ENCODE data around the gene PEBP1. TPM values are rescaled to one million over a fixed set of nuclear protein-coding genes. Genes with fewer than 3 reads are reported as not detected.

Gene PEBP1
- total and polyA plus RNA-seq, 4 donors: 123 to 317 (median 167) TPM

Other genes with a start within 250 kb of the PEBP1 start
- gene KSR2, start 167.1 kb upstream of the PEBP1 start, total RNA-seq: 1 to 10 TPM in 1 of 2 donors, under 1 TPM in 1; 0.51 to 1.8 TPM
- gene KSR2, start 167.1 kb upstream of the PEBP1 start, polyA plus RNA-seq: under 1 TPM; 0.09 to 0.24 TPM
- gene RFC5, start 119.4 kb upstream of the PEBP1 start, total RNA-seq: 10 to 100 TPM in 1 of 2 donors, 1 to 10 TPM in 1; 8.7 to 16.0 TPM
- gene RFC5, start 119.4 kb upstream of the PEBP1 start, polyA plus RNA-seq: 1 to 10 TPM; 7.3 to 7.7 TPM
- 10 to 100 TPM; 46.0 to 99.1 TPM for gene WSB2, start 74.9 kb upstream of the PEBP1 start, total RNA-seq
- gene WSB2, start 74.9 kb upstream of the PEBP1 start, polyA plus RNA-seq: 10 to 100 TPM; 49.3 to 57.2 TPM
- 10 to 100 TPM; 36.9 to 51.4 TPM for gene VSIG10, start 32.1 kb upstream of the PEBP1 start, total RNA-seq
- 10 to 100 TPM; 11.0 to 27.4 TPM for gene VSIG10, start 32.1 kb upstream of the PEBP1 start, polyA plus RNA-seq
- gene TAOK3, start 236.8 kb downstream of the PEBP1 start, total RNA-seq: 10 to 100 TPM; 45.5 to 54.5 TPM
- 10 to 100 TPM; 19.9 to 29.9 TPM for gene TAOK3, start 236.8 kb downstream of the PEBP1 start, polyA plus RNA-seq
- 100 to 1,000 TPM in 1 of 2 donors, 10 to 100 TPM in 1; 23.0 to 106 TPM for gene SUDS3, start 240.4 kb downstream of the PEBP1 start, total RNA-seq
- 10 to 100 TPM; 10.9 to 12.5 TPM for gene SUDS3, start 240.4 kb downstream of the PEBP1 start, polyA plus RNA-seq